HepG2 (cell line): ENCODE results near the gene CD151. TPM values are rescaled to one million over a fixed set of nuclear protein-coding genes. Genes with fewer than 3 reads are reported as not detected.

ENCODE experiments used
- DPF2 ChIP-seq: sonication (generic); formaldehyde crosslinking; IDR thresholded peaks from 2 replicates; pipeline ENCODE4 v1.4.0; 2020; ENCODE audit warnings: mild to moderate bottlenecking, low read depth, missing genetic modification reagents, borderline replicate concordance
- PATZ1 ChIP-seq: sonication (generic); formaldehyde crosslinking; IDR thresholded peaks from 2 replicates; pipeline ENCODE4 v1.4.0; 2020; ENCODE audit warnings: missing genetic modification reagents
- PAX8 ChIP-seq: sonication (generic); formaldehyde crosslinking; IDR thresholded peaks from 2 replicates; pipeline ENCODE4 v1.8.0; 2022; ENCODE audit warnings: mild to moderate bottlenecking, missing genetic modification reagents, borderline replicate concordance
- POLR2AphosphoS5 ChIP-seq: IDR thresholded peaks from 2 replicates; pipeline ENCODE4 v1.6.1; 2012; ENCODE audit warnings: low read depth, low read length
- RAD21 ChIP-seq: fragments of 450-650 bp; formaldehyde crosslinking; IDR thresholded peaks from 2 replicates; pipeline ENCODE4 v1.5.0; 2020; ENCODE audit warnings: mild to moderate bottlenecking
- RXRA ChIP-seq: sonication (generic); formaldehyde crosslinking; IDR thresholded peaks from 2 replicates; pipeline ENCODE4 v1.5.1; 2020; ENCODE audit warnings: missing genetic modification reagents
- SMAD1 ChIP-seq: sonication (generic); formaldehyde crosslinking; IDR thresholded peaks from 2 replicates; pipeline ENCODE4 v1.4.0; 2020; ENCODE audit warnings: missing genetic modification reagents, low read depth, mild to moderate bottlenecking, borderline replicate concordance
- SP4 ChIP-seq: sonication (generic); formaldehyde crosslinking; IDR thresholded peaks from 2 replicates; pipeline ENCODE4 v1.8.1; 2023; ENCODE audit warnings: mild to moderate bottlenecking, missing genetic modification reagents
- TARDBP ChIP-seq: sonication (generic); formaldehyde crosslinking; IDR thresholded peaks from 2 replicates; pipeline ENCODE4 v1.8.0; 2022; ENCODE audit warnings: mild to moderate bottlenecking, missing genetic modification reagents
- ZBTB34 ChIP-seq: sonication (generic); formaldehyde crosslinking; IDR thresholded peaks from 2 replicates; pipeline ENCODE4 v1.8.0; 2022; ENCODE audit warnings: mild to moderate bottlenecking, missing genetic modification reagents
- ZGPAT ChIP-seq: IDR thresholded peaks from 2 replicates; pipeline ENCODE4 v1.6.1; 2016; ENCODE audit warnings: mild to moderate bottlenecking
- ZNF101 ChIP-seq: sonication (generic); formaldehyde crosslinking; IDR thresholded peaks from 2 replicates; pipeline ENCODE4 v1.4.0; 2020; ENCODE audit warnings: mild to moderate bottlenecking, low read depth, missing genetic modification reagents, borderline replicate concordance
- ZNF550 ChIP-seq: sonication (generic); formaldehyde crosslinking; IDR thresholded peaks from 2 replicates; pipeline ENCODE4 v1.4.0; 2020; ENCODE audit warnings: mild to moderate bottlenecking, missing genetic modification reagents, borderline replicate concordance
- ZNF556 ChIP-seq: sonication (generic); formaldehyde crosslinking; IDR thresholded peaks from 2 replicates; pipeline ENCODE4 v1.4.0; 2020; ENCODE audit warnings: mild to moderate bottlenecking, missing genetic modification reagents, borderline replicate concordance
- ZNF576 ChIP-seq: sonication (generic); formaldehyde crosslinking; IDR thresholded peaks from 2 replicates; pipeline ENCODE4 v1.4.0; 2020; ENCODE audit warnings: mild to moderate bottlenecking, missing genetic modification reagents
- ZNF816 ChIP-seq: sonication (generic); formaldehyde crosslinking; IDR thresholded peaks from 2 replicates; pipeline ENCODE4 v1.8.0; 2022; ENCODE audit warnings: missing genetic modification reagents, mild to moderate bottlenecking, borderline replicate concordance
- polyA plus RNA-seq, 8 experiments: library from polyadenylated mRNA; depleted of rRNA in 3 of 8; stranded (reverse) in 7 of 8; unstranded in 1 of 8; fragments of >200 nt; fragmentation: Illumina TruSeq in 4 of 8; extraction: Trizol in 4 of 8; gene quantifications; 2 replicates each; pipeline versions ENCODE4 v1.2.1 to v1.2.3, GENCODE V29; 2011 to 2016; ENCODE audit warnings: low read depth in 4 of 8, missing spikeins in 1 of 8, mixed read lengths in 1 of 8; ENCODE audit not compliant: insufficient read depth in 1 of 8
- total RNA-seq, 5 experiments: library from RNA; depleted of rRNA; stranded (reverse); fragments of >200 nt; fragmentation: Illumina TruSeq; extraction: Trizol; gene quantifications; 2 replicates each; pipeline ENCODE4 v1.2.3, GENCODE V29; 2016; ENCODE audit warnings: low read depth in 1 of 5
- TF ChIP-seq, protein P1 (sequence below): sonication (generic); formaldehyde crosslinking; IDR thresholded peaks from 2 replicates; pipeline ENCODE4 v1.5.0; 2020; ENCODE audit warnings: missing genetic modification reagents
- TF ChIP-seq, protein P2 (sequence below): sonication (generic); formaldehyde crosslinking; IDR thresholded peaks from 2 replicates; pipeline ENCODE4 v1.5.0; 2020; ENCODE audit warnings: missing genetic modification reagents
- TF ChIP-seq, protein P3 (sequence below): IDR thresholded peaks from 2 replicates; pipeline ENCODE4 v1.6.1; 2018; ENCODE audit warnings: missing genetic modification reagents, mild to moderate bottlenecking, missing compliant biosample characterization
- TF ChIP-seq, protein P4 (sequence below): IDR thresholded peaks from 2 replicates; pipeline ENCODE4 v1.6.1; 2012; ENCODE audit warnings: inconsistent platforms

The CD151 gene
- total and polyA plus RNA-seq, 2 of the 13 experiments (the other 11 are each of a cell fraction or from before 2014, with no cell fraction given): 125 to 197 TPM

GRCh38 chr11:832529-833113 lies at the start of gene CD151 (continued):
- TF ChIP-seq ZNF576 (CRISPR knock-in tag) (no peak), POLR2AphosphoS5 (0 out of 2 replicates have a peak, but pooled peaks have one; percentile 29), ZNF550 (CRISPR knock-in tag) (no peak), PATZ1 (peak; percentile 62), RAD21 (CRISPR knock-in tag) (0 out of 2 replicates have a peak, but pooled peaks have one; percentile 18), RXRA (no peak), DPF2 (CRISPR knock-in tag) (no peak), SMAD1 (CRISPR knock-in tag) (no peak), ZNF816 (no peak), ZBTB34 (CRISPR knock-in tag) (no peak), PAX8 (no peak), SP4 (CRISPR knock-in tag) (no peak; the same call in 1 of the 2 replicates), TARDBP (CRISPR knock-in tag) (peak; percentile 50; the same call in 1 of the 2 replicates), ZGPAT (CRISPR knock-in tag) (0 out of 2 replicates have a peak, but pooled peaks have one; percentile 34), ZNF101 (CRISPR knock-in tag) (no peak), ZNF556 (CRISPR knock-in tag) (no peak)
- TF ChIP-seq, protein P1, sequence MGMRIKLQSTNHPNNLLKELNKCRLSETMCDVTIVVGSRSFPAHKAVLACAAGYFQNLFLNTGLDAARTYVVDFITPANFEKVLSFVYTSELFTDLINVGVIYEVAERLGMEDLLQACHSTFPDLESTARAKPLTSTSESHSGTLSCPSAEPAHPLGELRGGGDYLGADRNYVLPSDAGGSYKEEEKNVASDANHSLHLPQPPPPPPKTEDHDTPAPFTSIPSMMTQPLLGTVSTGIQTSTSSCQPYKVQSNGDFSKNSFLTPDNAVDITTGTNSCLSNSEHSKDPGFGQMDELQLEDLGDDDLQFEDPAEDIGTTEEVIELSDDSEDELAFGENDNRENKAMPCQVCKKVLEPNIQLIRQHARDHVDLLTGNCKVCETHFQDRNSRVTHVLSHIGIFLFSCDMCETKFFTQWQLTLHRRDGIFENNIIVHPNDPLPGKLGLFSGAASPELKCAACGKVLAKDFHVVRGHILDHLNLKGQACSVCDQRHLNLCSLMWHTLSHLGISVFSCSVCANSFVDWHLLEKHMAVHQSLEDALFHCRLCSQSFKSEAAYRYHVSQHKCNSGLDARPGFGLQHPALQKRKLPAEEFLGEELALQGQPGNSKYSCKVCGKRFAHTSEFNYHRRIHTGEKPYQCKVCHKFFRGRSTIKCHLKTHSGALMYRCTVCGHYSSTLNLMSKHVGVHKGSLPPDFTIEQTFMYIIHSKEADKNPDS (CRISPR knock-in tag): no peak
- TF ChIP-seq, protein P2, sequence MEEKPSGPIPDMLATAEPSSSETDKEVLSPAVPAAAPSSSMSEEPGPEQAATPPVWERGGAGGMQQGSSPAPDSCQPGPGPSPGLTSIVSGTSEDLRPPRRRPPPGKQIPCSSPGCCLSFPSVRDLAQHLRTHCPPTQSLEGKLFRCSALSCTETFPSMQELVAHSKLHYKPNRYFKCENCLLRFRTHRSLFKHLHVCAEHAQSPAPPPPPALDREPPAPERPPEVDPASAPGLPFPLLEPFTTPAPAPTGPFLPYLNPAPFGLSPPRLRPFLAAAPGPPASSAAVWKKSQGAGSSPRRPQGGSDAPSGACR (CRISPR knock-in tag): no peak
- TF ChIP-seq, protein P3, sequence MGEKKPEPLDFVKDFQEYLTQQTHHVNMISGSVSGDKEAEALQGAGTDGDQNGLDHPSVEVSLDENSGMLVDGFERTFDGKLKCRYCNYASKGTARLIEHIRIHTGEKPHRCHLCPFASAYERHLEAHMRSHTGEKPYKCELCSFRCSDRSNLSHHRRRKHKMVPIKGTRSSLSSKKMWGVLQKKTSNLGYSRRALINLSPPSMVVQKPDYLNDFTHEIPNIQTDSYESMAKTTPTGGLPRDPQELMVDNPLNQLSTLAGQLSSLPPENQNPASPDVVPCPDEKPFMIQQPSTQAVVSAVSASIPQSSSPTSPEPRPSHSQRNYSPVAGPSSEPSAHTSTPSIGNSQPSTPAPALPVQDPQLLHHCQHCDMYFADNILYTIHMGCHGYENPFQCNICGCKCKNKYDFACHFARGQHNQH: no peak
- TF ChIP-seq, protein P4, sequence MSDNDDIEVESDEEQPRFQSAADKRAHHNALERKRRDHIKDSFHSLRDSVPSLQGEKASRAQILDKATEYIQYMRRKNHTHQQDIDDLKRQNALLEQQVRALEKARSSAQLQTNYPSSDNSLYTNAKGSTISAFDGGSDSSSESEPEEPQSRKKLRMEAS: peak; percentile 16
